Astrocyte of the cerebellum (primary cell): ENCODE results near the gene NUSAP1.

Experiments used
- DNase-seq: peaks from one replicate; pipeline ENCODE4 v3.0.0-alpha.2; 2011; ENCODE audit warnings: low read depth
- H3K4me3 ChIP-seq: 2 replicates; pipeline ENCODE4 v1.5.1; 2011; ENCODE audit warnings: mild to moderate bottlenecking, low read depth, low read length, moderate library complexity
- CTCF ChIP-seq: IDR thresholded peaks from 2 replicates; pipeline ENCODE4 v1.5.1; 2012; ENCODE audit warnings: low read length, low read depth, moderate library complexity, mild to moderate bottlenecking; ENCODE audit errors: missing control alignments
- in situ Hi-C: cut with HindIII; loops from 2 replicates; pipeline ENCODE4 v1.10.0; 2017; ENCODE audit warnings: low sequenced_read_pairs

NUSAP1 gene

GRCh38 chr15:41411031-41411430 is 78.3 kb downstream of the NUSAP1 start:
- DNase-seq: no peak
- in situ Hi-C loops: no loop called here
- H3K4me3 ChIP-seq: no peak overlapping the region
- no peak for TF ChIP-seq CTCF

DNA sequence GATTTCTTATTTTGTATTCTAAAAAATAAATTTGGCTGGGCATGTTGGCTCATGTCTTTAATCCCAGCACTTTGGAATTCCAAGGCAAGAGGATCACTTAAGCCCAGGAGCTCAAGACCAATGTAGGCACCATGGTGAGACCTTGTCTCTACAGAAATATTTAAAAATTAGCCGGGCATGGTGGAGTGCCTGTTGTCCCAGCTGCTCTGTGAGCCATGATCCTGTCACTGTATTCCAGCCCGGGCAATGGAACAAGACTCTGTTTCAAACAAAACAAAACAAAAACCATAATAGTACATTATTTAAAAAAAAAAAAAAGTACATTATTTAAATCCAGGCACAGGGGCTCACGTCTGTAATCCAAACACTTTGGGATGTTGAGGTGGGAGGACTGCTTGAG is 78.8 kb downstream of the NUSAP1 start:
- no peak overlapping the region for H3K4me3 ChIP-seq
- TF ChIP-seq CTCF: no peak
- DNase-seq: no peak
- in situ Hi-C loops: no loop called here

DNA sequence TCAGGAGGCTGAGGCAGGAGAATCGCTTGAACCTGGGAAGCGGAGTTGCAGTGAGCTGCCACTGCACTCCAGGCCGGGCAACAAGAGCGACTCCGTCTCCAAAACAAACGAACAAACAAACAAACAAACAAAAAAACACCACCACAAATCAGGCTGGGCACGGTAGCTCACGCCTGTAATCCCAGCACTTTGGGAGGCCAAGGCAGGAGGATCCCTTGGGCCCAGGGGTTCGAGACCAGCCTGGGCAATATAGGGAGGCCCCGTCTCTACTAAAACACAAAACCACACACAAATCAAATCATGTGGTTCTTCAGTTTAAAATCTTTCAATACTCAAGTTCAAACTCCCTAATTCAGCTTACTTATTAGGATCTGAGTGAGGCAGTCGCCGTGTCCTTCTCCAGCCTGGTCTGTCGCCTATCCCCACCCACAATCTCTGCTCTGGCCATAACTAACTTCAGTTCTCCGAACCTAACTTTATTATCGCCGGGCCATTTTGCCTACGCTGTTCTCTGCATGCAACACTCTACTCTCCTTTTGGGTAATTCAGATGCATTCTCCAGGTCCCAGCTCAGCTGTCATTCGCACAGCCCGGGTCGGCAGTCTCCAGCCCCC is 83.6 kb downstream of the NUSAP1 start:
- peak overlapping the region; percentile 91 for H3K4me3 ChIP-seq
- no peak for TF ChIP-seq CTCF
- no peak for DNase-seq
- in situ Hi-C loops: no loop called here

DNA sequence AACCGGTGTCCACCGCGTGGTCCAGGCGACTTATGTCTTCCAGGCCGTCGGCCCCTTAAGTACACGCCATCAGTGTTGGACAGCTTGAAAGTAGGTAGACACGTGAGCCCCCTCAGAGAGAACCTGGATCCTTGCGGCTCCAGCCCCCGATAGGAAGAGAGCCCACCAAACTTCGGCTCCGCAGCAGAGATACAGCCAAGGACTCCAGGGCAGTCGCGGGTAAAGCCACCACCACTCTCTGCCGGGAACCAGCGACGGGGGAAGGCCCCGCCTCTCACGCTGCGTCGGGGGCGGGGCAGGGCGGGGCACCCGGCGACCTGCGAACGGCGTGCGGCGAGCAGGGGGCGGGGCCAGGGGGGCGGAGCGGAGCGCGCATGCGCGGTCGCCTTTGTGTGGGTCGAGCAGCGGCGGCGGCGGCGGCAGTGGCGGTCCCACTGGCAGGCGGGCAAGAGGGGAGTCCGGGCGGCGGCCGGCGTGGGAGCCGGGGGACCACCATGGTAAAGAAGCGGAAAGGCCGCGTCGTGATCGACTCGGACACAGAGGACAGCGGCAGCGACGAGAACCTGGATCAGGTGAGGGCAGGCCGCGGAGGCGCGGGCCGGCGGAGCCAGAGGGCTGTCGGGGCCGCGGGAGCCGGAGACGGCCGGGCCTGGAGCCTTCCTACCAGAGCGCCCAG is 84.2 kb downstream of the NUSAP1 start, which contains the start of gene RTF1:
RTF1 (plus strand) TSS at position 354 of the 676 bp plus-strand sequence; CDS start at position 375, 21 bp downstream.
- DNase-seq: peak; percentile 59
- TF ChIP-seq CTCF: no peak
- in situ Hi-C loops: no loop called here
- H3K4me3 ChIP-seq: peak within 1 kb of the TSS; percentile 91

DNA sequence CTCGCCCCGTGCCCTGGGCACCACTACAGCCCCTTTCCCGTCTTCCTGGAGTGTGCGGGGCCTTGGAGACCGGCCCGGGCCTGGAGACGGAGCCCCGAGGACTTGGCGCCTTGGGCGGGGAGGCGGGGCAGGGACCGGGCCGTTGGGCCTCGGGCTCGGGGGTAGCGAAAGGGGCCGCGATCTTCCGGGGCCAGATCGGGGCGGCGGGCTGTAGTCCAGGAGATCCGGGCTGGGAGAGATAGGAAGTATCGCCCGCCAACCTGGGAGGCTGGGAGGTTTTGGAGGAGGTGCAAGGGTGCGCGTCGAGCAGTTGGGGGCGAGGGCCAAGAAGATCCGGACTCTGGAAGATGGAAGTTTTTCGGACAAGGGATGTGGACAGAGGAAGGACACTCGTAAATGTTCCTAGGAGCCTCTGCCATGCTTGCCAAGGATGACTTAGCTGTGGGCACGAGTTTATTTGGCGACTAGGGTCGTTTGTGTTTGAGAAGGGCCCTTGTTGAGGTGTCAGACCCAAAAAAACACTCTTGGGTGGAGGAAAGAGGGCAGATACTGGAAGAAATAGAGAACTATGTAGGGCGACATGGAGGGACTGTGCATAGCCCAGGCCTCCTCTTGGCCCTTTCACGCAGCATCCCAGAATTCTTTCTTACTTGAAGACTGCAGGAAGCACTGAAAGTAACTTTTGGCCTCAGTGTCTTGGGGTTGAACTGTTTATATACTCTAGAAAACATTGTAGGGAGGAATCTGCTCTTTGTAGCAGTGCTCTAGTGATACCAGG is 84.9 kb downstream of the NUSAP1 start:
- TF ChIP-seq CTCF: no peak
- in situ Hi-C loops: no loop called here
- DNase-seq: no peak
- peak overlapping the region; percentile 91 for H3K4me3 ChIP-seq

GRCh38 chr15:41423979-41424659 is 91.4 kb downstream of the NUSAP1 start:
- in situ Hi-C loops: no loop called here
- no peak for DNase-seq
- no peak for TF ChIP-seq CTCF
- no peak overlapping the region for H3K4me3 ChIP-seq
